Chondrocyte (in vitro differentiated cells): ENCODE data around the gene PRG3. TPM values are rescaled to one million over a fixed set of nuclear protein-coding genes. Genes with fewer than 3 reads are reported as not detected.

ENCODE experiments used
- DNase-seq: peaks from one replicate; pipeline ENCODE4 v3.0.0; 2021; ENCODE audit warnings: mixed read lengths, low spot score
- H3K27ac Mint-ChIP-seq: one replicate; pipeline ENCODE4 v1.8.0; 2021; ENCODE audit warnings: mild to moderate bottlenecking, moderate library complexity, mixed read lengths; ENCODE audit not compliant: unreplicated experiment
- H3K27me3 Mint-ChIP-seq: 2 replicates; pipeline ENCODE4 v1.8.0; 2021; ENCODE audit warnings: low read depth, mixed read lengths
- H3K36me3 Mint-ChIP-seq: 2 replicates; pipeline ENCODE4 v1.8.0; 2021; ENCODE audit warnings: low read depth, mixed read lengths
- H3K4me1 Mint-ChIP-seq: 2 replicates; pipeline ENCODE4 v1.8.0; 2021; ENCODE audit warnings: low read depth, mild to moderate bottlenecking, mixed read lengths
- H3K4me3 Mint-ChIP-seq: one replicate; pipeline ENCODE4 v1.8.0; 2021; ENCODE audit warnings: mild to moderate bottlenecking, moderate library complexity, mixed read lengths; ENCODE audit not compliant: unreplicated experiment
- H3K9me3 Mint-ChIP-seq: 2 replicates; pipeline ENCODE4 v1.8.0; 2021; ENCODE audit warnings: low read depth, mixed read lengths
- CTCF ChIP-seq: fragments of 200-600 bp; sonication (generic); IDR thresholded peaks from 2 replicates; pipeline ENCODE4 v1.5.0; 2021; ENCODE audit warnings: antibody characterized with exemption, mild to moderate bottlenecking, moderate library complexity
- total RNA-seq: library from RNA; stranded (reverse); gene quantifications from 3 replicates; pipeline ENCODE4 v1.2.1, GENCODE V29; 2021

PRG3 gene
- total RNA-seq, 1 donor from 2014 or later: not detected

GRCh38 chr11:57330029-57330428 lies 50.9 kb downstream of the PRG3 start:
- no peaks in the 10 kb centered on the region for H3K27me3 Mint-ChIP-seq
- no peak overlapping the region for H3K4me3 Mint-ChIP-seq
- no peak for DNase-seq
- TF ChIP-seq CTCF: no peak
- no peaks in the 10 kb centered on the region for H3K9me3 Mint-ChIP-seq
- H3K4me1 Mint-ChIP-seq: peaks cover 32% of the 10 kb centered on the region
- H3K36me3 Mint-ChIP-seq: peaks cover 43% of the 10 kb centered on the region
- H3K27ac Mint-ChIP-seq: no peak overlapping the region

GRCh38 chr11:57327721-57328120 lies 53.2 kb downstream of the PRG3 start:
- Mint-ChIP-seq H3K36me3 (peaks cover 42% of the 10 kb centered on the region), H3K27me3 (no peaks in the 10 kb centered on the region), H3K4me3 (no peak overlapping the region), H3K4me1 (peaks cover 28% of the 10 kb centered on the region), H3K9me3 (no peaks in the 10 kb centered on the region), H3K27ac (no peak overlapping the region)
- DNase-seq: no peak
- TF ChIP-seq CTCF: no peak

Other genes starting within 250 kb of the PRG3 start
- gene LRRC55, start 199.2 kb downstream of the PRG3 start, total RNA-seq: not detected in 3 replicates
- gene APLNR, start 143.9 kb downstream of the PRG3 start, total RNA-seq: not detected in 3 replicates
- 112 to 181 TPM (median 164 TPM) in 3 replicates for gene TNKS1BP1, start 56.2 kb downstream of the PRG3 start, total RNA-seq
- 56.8 to 76.3 TPM (median 58.8 TPM) in 3 replicates for gene SSRP1, start 45.3 kb downstream of the PRG3 start, total RNA-seq
- not detected in 3 replicates for gene P2RX3, start 42.8 kb downstream of the PRG3 start, total RNA-seq
- gene PRG2, start 9.5 kb upstream of the PRG3 start, total RNA-seq: not detected in 3 replicates
- gene SLC43A3, start 46.0 kb upstream of the PRG3 start, total RNA-seq: 10.8 to 12.6 TPM (median 12.4 TPM) in 3 replicates
- 0.31 to 0.57 TPM in 2 of 3 replicates, not detected in the other for gene RTN4RL2, start 79.4 kb upstream of the PRG3 start, total RNA-seq
- gene SLC43A1, start 134.6 kb upstream of the PRG3 start, total RNA-seq: 5.2 to 5.6 TPM (median 5.3 TPM) in 3 replicates
- 37.5 to 61.6 TPM (median 43.2 TPM) in 3 replicates for gene TIMM10, start 149.6 kb upstream of the PRG3 start, total RNA-seq
- gene SMTNL1, start 156.4 kb upstream of the PRG3 start, total RNA-seq: not detected in 3 replicates
- gene UBE2L6, start 186.5 kb upstream of the PRG3 start, total RNA-seq: 8.8 to 24.9 TPM (median 9.9 TPM) in 3 replicates
- gene SERPING1, start 216.5 kb upstream of the PRG3 start, total RNA-seq: 1.8 to 4.6 TPM (median 4.5 TPM) in 3 replicates